Right lobe of liver (tissue), 4 donors: ENCODE measurements around the gene UNC13D.
"Not testable (repeated sequence)": the region's sequence is repeated elsewhere in the genome, so short reads cannot be mapped to it uniquely, and the experiment has no call there.

Experiments
- CTCF ChIP-seq, 4 donors: fragments of 200-600 bp in 3 of 4; fragments of 450-650 bp in 1 of 4; IDR thresholded peaks; one replicate each; pipeline versions ENCODE4 v1.5.1 to v1.8.0; 2016 to 2022; ENCODE audit warnings: antibody characterized with exemption in 4 of 4, mild to moderate bottlenecking in 2 of 4
- POLR2A ChIP-seq: fragments of 450-650 bp; IDR thresholded peaks from one replicate; pipeline ENCODE4 v1.6.1; 2017; ENCODE audit warnings: antibody characterized with exemption, mild to moderate bottlenecking
- donor health status: DM: no; HTN: no; CAD: no.
- donor health status: DM: no; HTN: no; CAD: no.
- donor health status: DM: no; HTN: yes; CAD: no.

DNA sequence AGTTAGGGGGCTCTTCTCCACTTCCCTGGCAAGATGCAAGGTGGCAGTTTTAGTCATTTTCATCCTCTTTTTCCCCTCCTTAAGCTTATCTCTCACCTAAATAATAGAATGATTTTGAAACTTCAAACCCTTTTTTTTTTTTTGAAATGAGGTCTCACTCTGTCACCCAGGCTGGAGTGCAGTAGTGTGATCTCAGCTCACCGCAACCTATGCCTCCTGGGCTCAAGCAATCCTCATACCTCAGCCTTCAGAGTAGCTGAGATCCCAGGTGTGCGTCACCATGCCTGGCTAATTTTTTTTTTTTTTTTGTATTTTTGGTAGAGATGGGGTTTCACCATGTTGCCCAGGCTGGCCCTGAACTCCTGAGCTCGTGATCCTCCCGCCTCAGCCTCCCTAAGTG lies 20.7 kb upstream of the UNC13D start:
- not testable (repeated sequence) for TF ChIP-seq POLR2A; CTCF (IDR thresholded peaks at IDR 0.05)
